Prostate gland (tissue), 2 donors: ENCODE results near the gene WDR83.

ENCODE experiments used
- POLR2A ChIP-seq: fragments of 450-650 bp; IDR thresholded peaks from one replicate; pipeline ENCODE4 v1.6.1; 2016; ENCODE audit warnings: antibody characterized with exemption, mild to moderate bottlenecking
- POLR2AphosphoS5 ChIP-seq: sonication (generic); formaldehyde crosslinking; IDR thresholded peaks from one replicate; pipeline ENCODE4 v1.6.1; 2017; ENCODE audit warnings: antibody characterized with exemption
- TF ChIP-seq, protein P1 (sequence below), 4 experiments: fragments of 200-600 bp in 2 of 4; fragments of 450-650 bp in 2 of 4; sonication (generic) in 2 of 4; IDR thresholded peaks; 1 replicate in 3 of 4; 2 replicates in 1 of 4; pipeline ENCODE4 v1.5.1; 2016 to 2019; ENCODE audit warnings: antibody characterized with exemption in 4 of 4, mild to moderate bottlenecking in 2 of 4, moderate library complexity in 2 of 4

DNA sequence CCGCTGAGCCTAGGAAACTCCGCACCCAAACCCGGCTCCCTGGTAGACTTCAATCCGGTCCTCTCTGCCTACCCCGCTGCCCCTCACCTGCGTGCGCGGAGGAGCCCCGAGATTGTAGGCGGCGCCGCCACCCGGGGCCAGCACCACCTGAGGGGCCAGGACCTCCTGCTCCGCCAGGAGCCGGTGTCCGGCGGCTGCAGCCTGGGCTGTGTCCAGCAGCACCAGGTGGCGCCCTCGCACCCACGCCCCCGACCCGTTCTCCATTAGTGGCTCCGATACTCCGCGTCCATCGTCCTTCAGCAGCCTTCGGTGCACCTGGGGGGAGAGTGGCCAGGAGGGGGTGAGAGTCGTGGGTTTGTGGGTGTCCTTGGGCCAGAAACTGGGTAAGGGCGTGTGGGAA lies 18.5 kb upstream of the WDR83 start:
- TF ChIP-seq, protein P1, sequence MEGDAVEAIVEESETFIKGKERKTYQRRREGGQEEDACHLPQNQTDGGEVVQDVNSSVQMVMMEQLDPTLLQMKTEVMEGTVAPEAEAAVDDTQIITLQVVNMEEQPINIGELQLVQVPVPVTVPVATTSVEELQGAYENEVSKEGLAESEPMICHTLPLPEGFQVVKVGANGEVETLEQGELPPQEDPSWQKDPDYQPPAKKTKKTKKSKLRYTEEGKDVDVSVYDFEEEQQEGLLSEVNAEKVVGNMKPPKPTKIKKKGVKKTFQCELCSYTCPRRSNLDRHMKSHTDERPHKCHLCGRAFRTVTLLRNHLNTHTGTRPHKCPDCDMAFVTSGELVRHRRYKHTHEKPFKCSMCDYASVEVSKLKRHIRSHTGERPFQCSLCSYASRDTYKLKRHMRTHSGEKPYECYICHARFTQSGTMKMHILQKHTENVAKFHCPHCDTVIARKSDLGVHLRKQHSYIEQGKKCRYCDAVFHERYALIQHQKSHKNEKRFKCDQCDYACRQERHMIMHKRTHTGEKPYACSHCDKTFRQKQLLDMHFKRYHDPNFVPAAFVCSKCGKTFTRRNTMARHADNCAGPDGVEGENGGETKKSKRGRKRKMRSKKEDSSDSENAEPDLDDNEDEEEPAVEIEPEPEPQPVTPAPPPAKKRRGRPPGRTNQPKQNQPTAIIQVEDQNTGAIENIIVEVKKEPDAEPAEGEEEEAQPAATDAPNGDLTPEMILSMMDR (IDR thresholded peaks at IDR 0.05) = peak in 1 of 4 experiments; percentile 29
- TF ChIP-seq POLR2A (no peak), POLR2AphosphoS5 (no peak)
